CD4-positive, alpha-beta T cell treated with Interleukin-12 subunit alpha and Interleukin-12 subunit beta, for 1 hour (primary cell): Measurements from ENCODE around the gene MVP.
"Not testable (repeated sequence)": the region's sequence is repeated elsewhere in the genome, so short reads cannot be mapped to it uniquely, and the experiment has no call there.

Experiments
- DNase-seq: peaks from one replicate; pipeline ENCODE4 v3.0.0-alpha.2; 2020

MVP gene

DNA sequence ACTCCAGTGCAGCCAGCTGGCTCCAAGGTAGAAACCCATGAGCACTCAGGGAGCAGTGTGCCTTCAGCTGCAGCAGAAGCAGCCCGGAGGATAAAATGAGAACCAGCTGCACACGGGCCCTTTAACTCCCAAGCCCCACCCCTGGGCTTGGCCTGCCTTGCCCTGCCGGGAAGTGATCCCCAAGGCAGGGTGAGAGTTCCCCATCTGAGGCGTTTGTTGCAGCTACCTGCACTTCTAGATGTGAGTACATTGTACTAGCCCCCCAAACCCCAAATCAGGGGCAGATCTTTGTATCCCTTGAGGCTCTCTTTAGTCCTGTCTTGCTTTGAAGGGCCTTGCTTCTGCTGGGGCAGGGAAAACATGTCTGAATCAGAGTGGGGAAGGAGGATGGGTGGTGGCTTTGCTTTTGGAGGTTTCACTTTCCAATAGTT lies at the start of gene MVP:
Gene MVP, plus strand, starts transcription at position 192 of the 431 bp plus-strand sequence. CDS start 10,088 bp downstream, outside the sequence.
- DNase-seq, result peak; percentile 52

GRCh38 chr16:29772330-29772729 lies 47.9 kb upstream of the MVP start:
- not testable (repeated sequence) for DNase-seq

- DNase-seq, result no peak
Measured at GRCh38 chr16:29774730-29775129, 45.5 kb upstream of the MVP start.

DNA sequence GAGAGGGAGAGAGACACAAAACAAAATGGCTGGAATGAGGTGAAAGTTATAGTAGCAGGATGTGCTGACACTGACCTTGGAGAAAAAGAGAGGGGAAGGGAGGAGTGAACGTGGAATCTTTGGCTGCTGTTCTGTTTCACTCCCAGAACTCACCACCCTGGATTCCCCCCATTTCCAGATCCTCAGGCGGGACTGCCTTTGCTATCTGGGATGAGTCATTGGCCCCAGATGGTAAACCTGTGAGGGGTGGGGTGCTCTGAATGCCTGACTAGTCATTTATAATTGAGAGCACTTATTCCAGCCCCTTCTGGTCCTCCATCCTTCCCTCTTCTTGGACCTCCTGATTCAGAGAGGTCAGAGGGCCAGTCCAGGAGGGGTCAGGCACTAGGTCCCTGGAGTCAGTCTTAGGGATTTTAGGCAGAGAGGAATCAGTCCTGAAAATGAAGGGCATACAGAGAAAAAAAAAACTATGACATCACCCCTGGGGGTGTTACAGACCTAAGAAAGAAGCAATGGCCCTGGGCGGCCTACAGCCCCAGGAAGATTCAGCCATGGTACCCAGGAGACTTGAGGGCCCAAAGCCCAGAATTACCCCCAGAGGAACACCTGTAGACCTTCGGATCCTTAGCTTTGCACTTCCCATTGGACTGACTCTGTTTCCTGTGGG lies 44.4 kb upstream of the MVP start:
- DNase-seq, result no peak

GRCh38 chr16:29777576-29778350 lies 42.5 kb upstream of the MVP start, which contains the start of gene ZG16:
ZG16 (plus strand) TSS chr16:29778256; CDS start chr16:29779267, 1,011 bp downstream.
- no peak for DNase-seq

DNA sequence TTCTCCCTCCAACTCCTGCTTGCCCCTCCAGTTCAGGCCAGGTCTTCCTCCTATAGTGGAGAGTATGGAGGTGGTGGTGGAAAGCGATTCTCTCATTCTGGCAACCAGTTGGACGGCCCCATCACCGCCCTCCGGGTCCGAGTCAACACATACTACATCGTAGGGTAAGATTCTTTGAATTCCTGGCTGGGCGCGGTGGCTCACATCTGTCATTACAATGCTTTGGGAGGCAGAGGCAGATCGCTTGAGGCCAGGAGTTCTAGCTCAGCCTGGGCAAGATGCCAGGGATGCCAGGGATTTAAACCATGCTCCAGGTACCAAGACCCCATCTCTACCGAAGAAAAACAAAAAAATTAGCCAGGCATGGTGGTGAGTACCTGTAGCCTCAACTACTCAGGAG lies 40.8 kb upstream of the MVP start:
- DNase-seq, result no peak

GRCh38 chr16:29783094-29783953 lies 36.9 kb upstream of the MVP start:
- not testable (repeated sequence) for DNase-seq

DNA sequence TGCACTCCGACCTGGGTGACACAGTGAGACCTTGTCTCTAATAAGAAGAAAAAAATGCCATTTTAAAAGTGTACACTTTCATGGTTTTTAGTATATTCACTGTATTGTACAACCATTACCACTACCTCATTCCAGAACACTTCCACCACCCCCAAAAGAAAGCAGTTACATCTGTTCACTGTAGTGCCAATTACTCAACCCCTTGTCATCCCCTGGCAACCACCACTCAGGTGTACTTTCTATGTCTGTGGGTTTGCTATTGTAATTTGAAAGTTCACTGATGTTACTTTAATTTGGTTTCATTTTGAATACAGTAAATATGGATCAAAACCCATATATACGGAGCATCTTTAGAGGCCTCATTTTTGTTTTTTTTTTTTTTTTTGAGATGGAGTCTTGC lies 36.1 kb upstream of the MVP start:
- peak; percentile 32 for DNase-seq

DNA sequence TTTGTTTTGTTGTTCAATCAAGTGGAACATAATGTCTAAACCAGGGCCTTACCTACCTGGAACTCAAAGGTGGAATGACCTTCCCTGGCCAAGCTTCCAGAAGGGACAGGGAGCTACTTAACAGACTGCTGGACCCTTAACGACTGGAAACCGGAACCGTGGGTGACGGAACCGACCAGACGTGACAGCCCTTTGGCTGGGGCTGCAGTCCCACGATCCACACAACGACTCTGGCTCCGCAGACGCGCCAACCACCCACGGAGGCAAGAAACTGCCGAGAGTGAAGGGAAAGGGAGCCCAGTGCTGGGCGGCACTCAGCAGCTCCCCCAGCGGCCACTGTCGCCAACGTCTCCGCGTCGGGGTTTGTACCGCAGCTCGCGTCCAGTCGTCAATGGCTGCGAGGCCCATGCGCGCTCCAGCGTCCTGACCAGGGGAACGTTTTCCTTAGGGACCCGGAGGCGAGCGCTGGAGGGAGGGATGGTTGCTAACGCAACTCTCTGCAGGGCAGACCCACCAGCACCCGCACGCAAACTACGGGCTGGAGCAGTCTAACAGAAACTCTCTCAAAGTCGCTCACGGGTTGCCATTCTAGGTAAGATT lies 35.3 kb upstream of the MVP start:
- DNase-seq, result peak; percentile 82

DNA sequence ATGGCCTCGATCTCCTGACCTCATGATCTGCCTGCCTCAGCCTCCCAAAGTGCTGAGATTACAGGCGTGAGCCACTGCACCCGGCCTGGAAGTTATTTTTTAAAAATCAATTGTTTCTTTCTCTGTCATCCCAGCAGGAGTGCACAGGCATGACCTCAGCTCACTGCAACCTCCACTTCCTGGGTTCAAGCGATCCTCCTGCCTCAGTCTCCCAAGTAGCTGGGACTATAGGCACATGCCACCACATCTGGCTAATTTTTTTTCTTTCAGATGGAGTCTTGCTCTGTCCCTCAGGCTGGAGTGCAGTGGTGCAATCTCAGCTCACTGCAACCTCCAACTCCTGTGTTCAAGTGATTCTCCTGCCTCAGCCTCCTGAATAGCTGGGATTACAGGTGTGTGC lies 33.1 kb upstream of the MVP start:
- not testable (repeated sequence) for DNase-seq

DNA sequence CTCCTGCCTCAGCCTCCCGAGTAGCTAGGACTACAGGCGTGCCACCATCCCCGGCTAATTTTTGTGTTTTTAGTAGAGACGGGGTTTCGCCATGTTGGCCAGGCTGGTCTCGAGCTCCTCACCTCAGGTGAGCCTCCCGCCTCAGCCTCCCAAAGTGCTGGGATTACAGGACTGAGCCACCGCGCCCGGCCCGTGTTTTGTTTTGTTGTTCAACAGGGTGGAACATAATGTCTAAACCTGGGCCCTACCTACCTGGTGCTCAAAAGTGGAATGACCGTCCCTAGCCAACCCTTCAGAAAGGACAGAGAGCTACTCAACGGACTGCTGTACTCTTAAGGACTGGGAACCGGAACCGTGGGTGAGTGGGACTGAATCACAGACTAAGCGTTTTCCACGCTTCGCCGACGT lies 30.5 kb upstream of the MVP start:
- no peak for DNase-seq

GRCh38 chr16:29790183-29790948 lies 29.9 kb upstream of the MVP start, which contains the start of gene KIF22:
KIF22 (plus strand) TSS chr16:29790751; CDS start chr16:29790760, 9 bp downstream.
- DNase-seq, result peak; percentile 100

- peak; percentile 32 for DNase-seq
Measured at GRCh38 chr16:29790949-29791844, 29.1 kb upstream of the MVP start.

DNA sequence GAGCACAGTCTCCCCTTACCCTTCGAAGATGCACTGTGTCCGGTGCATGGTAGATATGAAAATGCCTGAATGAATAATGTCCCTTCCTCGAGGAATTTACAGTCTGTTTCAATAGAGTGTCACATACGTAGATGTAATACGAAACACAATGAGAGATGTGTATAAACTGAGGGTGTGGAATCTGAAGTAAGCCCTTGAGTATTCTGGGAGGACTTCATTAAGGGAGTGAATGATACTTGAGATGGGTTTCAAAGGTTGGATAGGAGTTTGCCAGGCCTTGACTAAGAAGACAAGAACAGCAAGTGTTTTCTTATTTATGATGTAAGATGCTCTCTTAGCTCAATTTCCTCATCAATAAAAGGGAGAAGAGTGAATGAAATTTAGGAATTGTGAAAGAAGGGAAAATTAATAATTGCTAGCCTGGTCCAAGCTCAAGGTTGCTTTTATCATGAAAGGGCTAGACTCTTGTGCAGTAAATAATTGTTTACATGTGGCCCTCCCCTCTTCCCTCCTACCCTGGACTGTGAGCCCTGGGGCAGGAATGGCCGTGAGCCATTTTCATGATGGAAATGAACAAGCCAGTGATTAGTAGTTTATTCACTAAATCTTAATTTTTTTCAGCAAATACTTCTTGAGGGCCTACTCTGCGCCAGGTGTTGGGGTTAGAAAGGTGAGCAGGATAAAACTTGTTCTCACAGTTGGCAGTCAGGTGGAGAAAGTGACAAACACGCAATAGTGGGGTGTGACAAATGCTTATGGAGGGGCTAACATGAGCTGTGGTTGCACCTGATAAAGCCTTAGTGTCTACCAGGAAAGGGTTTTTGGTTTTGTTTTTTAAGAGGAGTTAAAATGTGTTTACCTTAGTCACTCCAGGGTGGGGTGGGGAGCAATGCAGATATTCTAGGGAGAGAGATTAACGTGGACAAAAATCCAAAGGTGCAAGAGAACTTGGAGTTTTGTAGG lies 28.1 kb upstream of the MVP start:
- DNase-seq, result no peak

DNA sequence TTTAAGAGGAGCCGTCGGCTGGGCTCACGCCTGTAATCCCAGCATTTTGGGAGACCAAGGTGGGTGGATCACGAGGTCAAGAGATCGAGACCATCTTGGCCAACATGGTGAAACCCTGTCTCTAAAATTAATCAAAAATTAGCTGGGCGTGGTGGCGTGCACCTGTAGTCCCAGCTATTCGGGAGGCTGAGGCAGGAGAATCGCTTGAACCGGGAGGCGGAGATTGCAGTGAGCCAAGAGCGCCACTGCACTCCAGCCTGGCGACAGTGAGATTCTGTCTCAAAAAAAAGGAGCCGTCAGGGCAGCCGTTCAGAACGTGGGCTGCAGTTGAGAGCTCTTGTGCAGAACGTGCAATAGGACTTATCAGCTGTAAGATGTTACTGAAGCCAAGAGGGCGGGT lies 27.1 kb upstream of the MVP start:
- DNase-seq, result not testable (repeated sequence)

DNA sequence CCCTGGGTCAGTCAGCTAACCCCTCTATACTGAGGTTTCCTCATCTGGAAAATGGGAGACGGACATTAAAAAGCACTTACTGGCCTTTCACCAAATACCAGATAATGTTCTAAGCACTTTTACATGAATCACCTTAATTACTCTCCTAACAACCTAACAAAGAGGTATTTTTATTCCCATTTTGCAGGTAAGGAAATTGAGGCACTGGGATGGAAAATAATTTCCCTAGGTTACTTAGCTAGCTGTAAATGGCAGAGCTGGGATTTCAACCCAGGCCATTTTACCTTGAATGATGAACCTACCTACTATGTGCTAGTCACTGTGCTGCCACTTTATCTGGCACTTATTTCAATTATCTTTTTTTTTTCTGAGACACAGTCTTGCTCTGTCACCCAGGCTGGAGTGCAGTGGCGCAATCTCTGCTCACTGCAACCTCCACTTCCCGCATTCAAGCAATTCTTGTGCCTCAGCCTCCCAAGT lies 26.0 kb upstream of the MVP start:
- DNase-seq, result no peak

DNA sequence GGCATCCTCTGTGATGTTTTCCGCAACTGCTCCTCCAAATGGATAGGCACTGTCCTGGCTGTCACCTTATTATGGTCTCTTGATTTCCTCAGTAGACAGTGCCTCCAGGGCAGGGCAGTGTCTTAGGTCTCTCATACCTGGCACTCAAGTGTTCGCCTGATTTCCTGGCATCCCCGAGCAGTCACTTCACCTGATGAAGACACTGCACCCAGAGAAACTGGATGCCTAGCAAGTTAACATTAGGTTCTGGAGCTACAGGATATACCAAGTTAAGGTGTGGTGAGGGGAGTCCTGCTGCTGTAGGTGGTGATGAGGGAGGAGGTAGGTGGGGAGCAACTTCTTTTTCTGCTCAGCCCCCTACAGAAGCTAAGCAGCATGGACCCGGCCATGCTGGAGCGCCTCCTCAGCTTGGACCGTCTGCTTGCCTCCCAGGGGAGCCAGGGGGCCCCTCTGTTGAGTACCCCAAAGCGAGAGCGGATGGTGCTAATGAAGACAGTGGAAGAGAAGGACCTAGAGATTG lies 17.8 kb upstream of the MVP start:
- DNase-seq, result no peak

DNA sequence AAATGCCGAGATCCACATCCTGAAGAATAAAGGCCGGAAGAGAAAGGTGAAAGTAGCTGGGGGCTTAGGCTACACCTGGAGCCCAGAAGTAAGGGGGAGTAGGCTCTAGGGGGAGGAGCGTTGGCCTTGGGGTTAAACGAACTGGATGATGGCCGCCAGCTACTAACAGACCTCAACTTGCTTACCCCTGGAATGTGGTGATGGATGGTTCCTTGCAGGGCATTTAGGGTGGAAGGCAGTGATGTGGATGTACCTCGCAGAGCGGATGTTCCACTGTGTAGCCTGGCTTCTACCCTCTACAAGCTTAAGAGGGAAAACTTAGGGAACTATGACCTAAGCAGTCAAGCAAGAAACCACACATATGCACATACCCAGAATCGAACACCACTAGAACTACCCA lies 16.2 kb upstream of the MVP start:
- no peak for DNase-seq
